OCI-M2 (cell line): Measurements from ENCODE around the gene RENBP.

ENCODE experiments used
- DNase-seq: peaks from one replicate; lab custom pipeline; 2025; ENCODE audit not compliant: unreplicated experiment; lab: John Stamatoyannopoulos, UW

Gene RENBP

DNA sequence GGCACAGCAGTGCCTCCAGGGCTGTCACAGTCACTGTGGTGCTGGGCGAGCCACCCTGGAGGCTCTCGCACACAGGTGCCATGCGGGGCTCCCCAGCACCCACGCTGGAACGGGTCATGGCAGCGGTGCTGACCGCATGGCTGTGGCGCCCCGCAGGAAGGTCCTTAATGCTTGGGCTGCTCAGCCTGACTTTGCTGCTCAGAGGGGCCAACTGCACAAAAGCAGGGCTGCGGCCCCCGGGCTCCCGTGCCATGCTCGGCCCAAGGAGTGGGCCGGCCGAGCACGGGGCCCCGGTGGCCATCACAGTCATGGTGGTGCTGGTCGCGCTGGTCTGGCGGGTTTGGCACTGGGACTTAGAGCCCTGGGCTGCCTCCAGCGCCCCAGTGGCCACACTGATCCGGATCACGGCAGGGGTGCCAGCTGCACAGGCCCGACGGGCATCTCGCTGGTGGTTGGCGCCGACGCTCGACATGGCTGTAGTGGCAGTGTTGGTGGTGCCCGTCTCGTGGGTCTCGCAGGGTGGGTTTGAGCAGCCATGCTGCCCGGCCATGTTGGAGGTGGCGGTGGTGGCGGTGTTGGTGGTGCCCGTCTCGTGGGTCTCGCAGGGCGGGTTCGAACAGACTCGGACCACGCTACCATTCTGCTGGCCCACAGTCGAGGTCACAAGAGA lies 10.2 kb upstream of the RENBP start:
- DNase-seq = no peak

DNA sequence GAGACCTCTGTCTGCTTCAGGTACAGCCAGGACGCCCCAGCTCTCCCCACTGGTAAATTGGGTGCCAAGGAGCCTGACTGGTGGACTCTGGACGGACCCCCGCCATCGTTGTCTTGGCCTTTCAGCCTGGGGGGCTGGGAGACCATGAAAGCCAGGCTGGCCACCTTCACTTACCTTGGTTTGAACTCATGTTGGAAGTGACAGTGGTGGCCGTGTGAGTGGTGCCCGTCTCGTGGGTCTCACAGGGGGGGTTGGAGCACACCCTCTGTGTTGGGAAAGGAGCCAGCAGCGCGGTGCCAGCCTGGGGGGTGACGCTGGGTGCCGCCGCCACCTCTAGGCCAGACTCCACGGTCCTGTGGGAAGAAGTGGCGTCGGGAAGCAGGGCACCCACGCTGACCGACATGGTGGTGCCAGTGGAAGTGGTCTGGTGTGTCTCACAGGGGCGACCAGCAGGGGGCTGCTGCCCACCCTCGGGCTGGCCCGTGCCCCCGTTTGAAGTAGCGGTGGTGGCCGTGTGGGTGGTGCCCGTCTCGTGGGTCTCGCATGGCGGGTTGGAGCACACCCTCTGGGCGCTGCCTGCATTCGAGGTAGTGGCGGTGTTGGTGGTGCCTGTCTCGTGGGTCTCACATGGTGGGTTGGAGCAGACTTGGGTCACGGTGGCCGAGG lies 9.6 kb upstream of the RENBP start:
- no peak for DNase-seq

DNA sequence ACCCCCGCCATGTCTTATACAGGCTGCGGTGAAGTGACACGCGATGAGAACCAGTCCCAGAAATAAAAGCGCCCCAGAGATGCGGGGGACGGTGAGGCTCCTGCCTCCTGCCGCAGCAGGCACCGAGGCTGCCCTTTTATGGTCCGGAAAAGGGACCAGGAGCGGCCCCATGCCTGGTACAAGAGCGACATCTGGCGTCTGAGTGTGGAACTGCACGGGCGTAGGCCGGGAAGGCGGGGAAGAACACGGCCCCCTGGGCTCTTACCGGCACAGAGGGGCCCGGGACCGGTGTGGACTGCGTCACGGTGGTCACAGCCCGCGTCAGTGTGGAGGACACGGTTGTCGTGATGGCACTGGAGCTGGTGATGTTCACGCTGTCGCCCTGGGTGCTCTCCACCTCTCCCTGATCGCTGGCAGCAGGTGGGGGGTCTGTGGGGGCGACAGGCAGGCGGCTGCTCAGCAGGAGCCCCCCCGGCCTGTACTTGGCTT lies 8.9 kb upstream of the RENBP start:
- no peak for DNase-seq

DNA sequence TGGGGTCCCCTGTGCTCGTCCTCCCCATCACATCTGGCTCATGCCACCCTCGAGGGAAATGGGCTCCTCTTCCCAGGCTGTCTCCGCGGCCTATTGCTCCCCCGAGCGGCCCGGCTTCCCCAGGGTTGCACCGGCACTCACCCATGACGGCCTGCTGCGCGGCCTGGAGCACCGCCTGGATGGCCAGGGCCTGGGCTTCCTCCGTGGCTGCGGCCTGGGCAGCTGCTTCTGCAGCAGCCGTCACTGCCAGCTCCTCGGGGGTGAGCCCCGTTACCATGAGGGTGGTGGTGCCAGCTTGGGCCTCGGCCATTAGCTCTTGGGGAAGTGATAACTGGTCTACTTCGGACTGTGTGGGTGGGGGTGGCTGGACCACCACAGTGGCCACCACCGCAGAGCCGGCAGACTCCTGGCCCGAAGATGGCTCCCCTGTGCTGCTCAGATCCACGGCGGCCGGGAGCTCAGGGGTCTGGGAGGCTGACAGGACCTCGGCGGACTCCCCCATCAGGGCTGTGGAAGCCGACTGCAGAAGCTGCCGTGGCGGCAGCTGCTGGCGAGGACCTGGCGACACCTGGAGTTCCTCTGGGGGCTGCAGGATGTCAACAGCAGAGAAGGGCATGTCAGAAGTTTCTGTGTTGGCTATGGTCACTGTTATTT lies 8.1 kb upstream of the RENBP start:
- no peak for DNase-seq

DNA sequence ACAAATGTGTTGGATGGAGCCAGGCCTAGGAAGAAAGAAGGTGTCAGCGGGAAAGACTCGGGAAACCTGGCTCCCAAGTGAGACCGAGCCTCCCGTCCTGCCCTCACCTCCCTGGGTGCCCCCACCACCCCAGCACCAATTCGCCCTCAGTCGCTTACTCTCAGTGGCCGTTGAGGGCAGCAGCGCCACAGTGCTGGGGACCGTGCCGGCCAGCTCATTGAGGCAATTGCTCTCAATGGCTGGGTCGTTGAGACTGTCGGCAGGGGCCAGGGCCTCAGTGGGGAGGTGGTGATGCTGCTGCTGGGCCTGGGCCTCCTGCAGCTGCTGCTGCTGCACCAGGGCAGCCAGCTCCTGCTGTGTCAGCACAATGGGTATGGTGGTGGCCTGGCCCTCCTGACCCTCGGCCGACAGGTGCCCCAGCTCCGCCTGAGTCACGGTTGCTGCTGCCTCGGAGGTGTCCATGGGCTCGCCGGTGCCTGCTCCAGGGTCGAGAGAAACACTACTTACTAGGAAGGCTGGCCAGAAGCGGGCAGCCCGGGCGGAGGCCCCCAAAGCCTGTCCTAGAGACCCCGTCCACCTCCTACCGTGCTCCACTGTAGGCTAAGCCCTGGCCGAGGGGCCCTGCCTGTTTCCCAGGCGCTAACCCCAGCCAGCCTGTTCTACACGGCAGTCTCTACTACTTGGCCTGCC lies 7.4 kb upstream of the RENBP start:
- DNase-seq = no peak

DNA sequence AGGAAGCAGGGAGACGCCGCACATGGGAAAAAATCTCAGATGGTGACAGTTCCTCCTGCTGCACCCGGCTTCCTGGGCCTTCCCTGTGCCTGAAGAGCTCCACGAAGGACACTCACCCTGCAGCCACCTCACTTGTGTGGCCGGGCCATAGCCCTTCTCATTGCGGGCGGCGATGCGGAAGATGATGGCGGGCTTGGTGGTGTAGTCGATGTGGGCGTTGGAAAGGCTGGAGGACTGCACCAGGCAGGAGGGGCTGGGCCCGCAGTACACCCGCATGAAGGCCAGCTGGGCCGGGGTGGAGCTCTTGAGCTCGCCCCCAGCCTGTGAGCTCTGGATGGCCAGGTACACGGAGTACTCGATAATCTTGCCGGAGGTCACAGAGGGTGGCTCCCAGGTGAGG lies 5.7 kb upstream of the RENBP start:
- DNase-seq = no peak

DNA sequence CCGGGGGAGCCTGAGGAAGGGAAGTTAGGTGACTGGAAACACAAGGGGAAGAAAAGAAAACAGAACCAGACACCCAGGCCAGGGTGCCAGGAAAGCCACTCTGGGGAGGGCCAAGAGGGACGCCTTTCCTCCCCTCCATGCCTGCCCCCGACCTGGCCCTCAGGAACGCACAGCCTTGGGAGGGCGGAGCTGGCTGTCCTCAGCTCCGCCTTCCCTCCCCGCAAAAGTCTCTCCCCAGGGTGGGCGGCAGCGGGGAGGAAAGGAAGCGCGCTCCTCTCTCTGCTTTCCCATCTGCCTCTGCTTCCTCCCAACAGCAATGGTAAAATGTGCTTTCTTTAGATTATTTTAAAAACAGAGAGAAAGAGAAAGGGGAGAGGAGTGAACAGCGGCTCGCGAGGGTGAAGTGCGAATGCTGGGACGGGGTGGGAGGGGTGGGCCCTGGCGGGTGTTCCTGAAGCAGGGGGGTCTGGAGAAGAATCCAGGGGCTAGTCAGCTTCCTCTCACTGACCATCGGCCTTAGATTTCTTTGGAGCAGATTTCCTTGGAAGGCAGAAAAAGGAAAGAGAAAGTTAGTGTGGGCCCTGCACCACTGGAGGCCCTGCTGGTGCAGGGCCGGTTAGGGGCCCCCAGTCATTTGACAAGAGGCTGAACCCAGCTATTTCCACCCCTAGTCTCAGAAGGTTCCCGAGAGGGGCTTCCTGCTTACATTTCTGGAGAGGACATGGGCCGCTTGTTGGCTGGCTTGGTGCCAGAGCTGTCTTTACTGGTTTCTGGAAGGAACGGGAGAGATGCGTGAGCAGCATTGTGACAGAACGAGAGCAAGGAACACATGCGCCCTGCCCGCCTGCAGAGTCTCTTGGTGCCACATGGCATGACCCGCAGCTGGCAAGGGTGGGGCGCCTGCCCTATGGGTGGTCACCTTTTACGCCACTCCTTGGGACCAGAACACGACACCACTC lies 4.7 kb upstream of the RENBP start:
- no peak for DNase-seq

DNA sequence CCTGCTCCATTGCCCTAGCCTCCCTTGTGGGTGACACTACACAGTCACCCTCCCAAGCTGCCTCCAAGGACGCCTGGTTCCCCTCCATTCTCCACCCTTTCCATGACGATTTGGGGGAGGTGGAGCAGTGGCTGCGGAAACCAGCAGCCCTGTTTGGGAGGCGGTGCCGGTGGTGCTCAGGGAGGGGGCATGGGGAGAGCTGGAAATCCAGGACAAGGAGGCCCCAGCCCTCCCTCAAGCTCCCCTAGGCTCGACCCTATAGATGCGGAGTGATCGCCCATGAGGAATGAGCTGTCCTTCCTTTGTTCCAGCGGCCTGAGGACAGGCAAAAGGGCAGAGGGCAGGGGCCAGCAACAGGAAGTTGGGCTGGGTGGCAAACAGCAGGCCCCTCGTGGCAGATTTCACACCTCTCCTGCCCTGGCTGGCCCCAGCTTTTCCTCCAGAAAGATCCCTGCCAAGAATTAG lies 3.6 kb upstream of the RENBP start:
- no peak for DNase-seq

DNA sequence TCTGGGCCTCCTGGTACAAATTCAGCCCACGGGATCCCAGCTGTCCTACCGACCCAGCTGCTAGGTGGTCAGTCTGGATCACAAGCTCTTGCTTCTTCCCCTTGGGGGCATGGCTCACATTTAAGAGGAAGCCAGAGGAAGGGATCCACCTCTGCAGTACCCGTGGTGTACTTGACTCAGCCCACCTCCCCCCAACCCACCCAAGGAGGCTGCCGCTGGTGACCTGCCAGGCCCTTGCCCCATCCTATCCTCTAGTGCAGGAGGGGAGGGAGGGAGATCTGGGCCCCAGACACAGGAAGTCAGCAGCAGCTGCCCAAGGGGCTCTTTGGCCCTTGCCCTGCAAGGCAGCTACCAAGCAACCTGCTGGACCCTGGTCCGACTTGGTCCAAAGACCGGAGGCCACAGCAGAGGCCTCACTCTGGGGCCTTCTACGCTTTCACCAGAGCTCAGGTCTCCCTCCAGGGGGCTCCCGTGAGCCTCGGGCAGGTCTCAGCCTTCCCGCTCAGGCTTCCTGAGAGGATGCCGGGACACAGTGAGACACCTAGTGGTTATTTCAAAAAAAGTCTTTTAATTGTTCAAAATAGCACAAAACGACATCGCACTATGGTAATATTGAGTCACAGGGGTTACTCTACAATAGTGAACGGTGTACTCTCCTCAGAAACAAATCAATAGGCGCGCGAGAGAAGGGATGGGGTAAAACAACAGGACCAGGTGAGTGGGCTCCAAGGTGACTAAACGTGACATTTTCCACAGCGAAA lies 2.7 kb upstream of the RENBP start:
- DNase-seq = peak; percentile 10

DNA sequence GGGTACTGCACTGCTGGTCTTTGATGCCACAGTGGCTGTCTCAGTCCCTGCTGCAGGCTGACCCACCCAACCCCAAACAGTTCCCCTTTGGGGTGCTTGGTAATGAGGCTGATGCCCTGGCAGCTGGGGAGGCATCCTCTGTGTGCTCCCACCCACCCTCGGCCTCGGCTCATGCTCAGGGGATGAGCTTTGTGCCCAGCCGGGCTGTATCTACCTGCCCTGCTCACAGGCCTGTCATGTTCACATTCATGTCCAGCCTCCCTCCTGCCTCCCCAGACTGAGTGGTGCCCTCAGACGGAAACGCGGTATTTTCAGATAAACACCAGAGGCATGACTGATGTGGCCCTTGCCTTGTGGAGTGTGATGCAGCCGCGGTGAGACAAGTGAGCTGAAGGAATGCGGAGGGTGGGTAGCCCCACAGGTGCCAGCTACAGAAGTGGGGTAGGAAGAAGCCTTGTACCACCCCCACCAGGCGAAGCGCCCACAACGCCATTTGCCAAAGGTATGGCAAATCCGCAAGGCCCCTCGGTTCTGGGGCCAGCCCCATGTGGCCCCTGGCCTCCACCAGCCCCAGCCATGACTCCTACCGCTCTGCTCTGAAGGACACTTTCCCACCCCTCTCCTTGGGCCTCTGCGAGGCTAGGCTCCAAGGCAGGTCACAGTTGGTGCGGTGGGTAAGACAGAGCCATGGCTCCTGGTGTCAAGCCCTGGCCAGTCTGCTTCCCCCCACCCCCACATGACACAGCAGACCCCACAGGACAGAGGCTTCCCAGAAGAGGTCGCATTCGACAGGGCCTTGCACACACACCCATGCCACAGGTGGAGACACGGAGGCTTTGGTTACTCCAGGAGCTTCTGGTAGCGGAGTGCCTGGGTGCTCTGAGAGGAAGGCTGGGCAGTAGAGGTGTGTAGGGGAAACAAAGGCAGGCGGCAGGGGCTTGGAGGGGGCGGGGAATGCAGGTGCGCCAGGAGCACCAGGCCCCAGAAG lies 1.8 kb upstream of the RENBP start:
- DNase-seq = no peak

DNA sequence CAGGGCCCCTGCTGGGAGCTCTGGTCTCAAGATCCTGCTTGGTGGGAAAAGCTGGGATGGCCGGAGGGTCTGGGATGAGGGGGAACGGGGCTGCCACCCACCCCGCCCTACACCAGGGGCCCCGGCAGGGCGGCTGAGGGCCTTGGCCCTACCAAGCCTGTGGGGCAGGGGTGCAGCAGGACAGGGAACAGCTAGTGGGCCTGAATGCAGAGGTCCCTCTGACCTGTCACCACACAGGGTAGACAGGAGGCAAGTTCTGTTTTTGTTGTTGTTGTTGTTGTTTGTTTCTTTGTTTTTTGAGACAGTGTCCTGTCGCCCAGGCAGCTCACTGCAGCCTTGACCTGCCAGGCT lies 332 bp upstream of the RENBP start:
- DNase-seq = no peak

DNA sequence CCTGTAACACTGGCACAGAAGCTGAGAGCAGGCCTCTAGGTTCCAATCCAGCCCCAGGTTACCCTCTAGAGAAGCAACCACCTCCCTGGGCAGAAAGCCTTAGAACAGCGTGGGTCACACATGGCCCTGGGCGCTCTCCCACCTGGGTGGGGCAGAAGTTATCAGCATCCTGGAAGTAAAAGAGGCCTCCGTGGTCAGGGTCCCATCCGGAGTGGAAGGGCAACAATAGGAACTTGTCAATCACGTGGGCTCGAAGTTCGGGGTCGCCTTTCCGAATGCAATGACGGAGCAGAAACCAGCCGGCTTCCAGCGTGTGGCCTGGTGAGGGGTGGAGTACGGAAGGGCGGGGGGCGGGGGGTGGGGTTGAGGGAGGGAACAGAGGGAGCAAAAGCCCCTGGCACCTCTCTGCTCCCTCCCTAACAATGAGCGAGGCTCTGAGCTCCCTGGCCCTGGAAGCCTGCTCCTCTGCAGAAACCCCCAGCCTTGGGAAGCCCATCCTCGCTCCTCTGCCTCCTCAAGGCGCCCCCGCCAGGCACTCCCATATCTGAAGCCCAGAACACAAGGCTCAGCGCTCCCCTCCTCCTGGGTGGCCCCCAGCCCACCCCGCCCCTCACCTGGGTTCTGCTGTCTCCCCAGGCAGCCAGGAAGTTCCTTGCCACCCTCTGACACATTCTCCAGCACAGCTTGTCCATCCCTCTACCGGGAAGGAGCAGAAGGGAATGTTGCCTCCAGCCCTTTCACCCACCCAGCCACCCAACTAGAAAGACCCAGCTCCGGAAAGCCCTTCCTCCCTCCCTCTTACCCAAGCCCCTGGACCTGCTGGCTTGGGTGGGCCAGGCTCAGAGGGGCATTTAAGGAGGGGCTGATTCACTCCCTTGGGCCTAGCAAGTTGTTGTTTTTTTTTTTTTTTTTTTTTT lies 2.8 kb downstream of the RENBP start:
- DNase-seq = no peak

DNA sequence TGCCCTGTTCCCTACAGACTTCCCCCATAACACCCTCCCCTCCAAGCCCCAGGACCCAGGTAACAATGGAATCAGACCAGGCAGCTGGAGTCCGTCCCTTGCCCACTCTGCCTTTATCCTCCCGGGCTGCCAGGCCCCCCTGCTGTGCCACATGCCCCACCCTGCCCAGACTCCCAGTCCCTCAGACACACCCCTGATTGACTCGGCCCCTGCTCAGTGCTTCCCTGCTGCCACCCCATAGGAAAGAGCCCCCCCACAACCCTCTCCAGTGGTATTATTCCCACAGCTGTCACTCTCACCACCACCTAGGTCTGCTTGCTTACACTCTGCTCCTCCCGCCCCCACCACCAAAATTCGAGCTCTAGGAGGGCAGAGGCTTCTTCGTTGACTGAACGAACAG lies 4.9 kb downstream of the RENBP start:
- no peak for DNase-seq

DNA sequence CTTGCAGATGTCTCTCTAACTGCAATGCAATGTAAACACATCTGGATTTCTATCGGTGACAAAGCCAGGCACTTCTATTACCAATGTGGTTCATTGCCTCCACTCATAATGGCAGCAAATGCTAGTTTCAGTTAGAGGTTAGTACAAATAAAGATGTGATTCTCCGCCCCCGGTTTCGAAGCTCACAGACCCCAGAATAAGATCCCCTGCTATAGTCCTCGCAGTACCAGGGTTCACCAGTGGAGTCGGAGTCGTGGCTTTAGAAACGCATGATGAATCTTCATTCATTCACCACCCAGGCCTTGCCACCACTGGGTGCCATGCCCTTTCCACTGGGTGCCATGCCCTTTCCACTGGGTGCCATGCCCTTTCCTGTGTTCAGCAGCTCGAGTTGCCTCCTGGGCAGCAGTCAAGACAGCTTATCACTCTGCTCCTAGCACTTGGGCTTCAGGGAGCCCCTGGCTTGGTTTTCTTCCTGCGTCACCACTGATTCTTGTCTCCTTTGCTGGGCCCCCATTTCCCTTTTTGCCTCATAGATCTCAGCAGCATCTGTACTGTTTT lies 6.1 kb downstream of the RENBP start:
- DNase-seq = no peak

DNA sequence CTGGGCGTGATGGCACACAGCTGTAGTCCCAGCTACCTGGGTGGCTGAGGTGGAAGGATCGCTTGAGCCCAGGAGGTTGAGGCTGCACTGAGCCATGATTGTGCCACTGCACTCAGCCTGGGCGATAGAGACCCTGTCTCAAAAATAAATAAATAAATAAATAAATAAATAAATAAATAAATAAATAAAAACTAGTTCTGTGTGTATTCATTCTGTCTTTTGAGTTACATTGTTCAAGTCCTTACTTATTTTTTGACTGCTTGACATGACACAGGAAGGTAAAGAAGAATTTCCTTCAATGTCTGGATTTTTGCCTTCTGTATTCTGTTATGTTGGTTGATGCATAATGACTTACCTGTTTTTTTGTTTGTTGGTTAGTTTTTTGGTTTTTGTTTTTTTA lies 7.4 kb downstream of the RENBP start:
- DNase-seq = no peak

DNA sequence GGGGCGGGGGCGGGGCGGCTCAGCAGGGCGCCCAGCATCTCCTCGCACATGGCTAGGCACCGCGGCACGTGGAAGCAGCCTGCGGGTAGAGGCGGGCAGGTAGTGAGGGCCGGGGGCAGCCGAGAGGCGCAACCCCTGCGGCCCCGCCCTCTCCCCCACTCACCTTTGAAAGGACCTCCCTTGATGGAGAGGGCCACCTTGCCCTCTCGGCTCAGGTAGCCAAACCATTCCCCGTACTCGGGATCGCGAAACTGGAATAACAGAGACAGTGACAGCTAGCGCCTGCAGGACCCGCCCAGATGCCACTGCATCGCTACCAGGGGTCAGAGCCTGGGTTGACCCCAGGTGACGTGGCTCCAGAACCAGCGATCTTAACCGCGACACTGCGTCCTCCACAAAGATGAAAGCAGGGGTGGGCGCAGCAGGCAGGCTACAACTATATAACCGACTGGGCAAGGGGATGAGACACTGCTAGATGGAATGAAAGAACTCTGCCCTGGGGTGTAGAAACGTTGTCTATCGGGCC lies 9.1 kb downstream of the RENBP start:
- DNase-seq = no peak

DNA sequence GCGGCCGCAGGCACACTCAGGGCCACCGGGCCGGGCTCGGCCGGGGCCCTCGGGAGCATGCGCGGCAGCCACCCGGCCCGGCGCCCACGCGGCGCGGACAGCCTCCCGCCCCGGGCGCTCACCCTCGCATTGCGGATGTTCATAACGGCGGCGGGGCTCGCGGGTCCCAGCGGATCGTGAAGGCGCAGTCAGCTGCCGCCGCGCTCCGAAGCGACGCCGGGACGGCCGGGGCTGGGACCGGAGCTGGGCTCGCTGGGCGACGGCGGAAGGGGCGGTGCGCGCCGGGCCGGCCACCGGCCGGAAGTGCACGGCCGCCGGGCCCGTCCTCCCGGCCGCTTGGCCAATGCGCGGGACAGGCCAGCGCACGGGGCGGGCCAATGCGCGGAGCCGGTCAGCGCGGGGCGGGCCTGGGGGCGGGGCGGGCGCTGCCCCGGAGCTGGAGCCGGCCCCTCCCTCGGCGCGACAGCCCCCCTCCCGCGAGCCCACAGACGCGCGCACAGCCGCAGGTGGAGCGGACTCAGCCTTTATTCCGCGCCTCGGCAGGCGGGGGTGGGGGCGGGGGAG lies 9.6 kb downstream of the RENBP start, which contains the start of gene NAA10:
Gene NAA10 (minus strand): TSS at position 276 of the 564 bp plus-strand sequence. CDS start 133 bp downstream, at position 143.
- no peak for DNase-seq
